ENCODE measurements around the gene NCOR1. TPM values are rescaled to one million over a fixed set of nuclear protein-coding genes. Genes with fewer than 3 reads are reported as not detected.

Gene NCOR1
- total RNA-seq, 1 experiment from 2014 or later = 124 TPM

DNA sequence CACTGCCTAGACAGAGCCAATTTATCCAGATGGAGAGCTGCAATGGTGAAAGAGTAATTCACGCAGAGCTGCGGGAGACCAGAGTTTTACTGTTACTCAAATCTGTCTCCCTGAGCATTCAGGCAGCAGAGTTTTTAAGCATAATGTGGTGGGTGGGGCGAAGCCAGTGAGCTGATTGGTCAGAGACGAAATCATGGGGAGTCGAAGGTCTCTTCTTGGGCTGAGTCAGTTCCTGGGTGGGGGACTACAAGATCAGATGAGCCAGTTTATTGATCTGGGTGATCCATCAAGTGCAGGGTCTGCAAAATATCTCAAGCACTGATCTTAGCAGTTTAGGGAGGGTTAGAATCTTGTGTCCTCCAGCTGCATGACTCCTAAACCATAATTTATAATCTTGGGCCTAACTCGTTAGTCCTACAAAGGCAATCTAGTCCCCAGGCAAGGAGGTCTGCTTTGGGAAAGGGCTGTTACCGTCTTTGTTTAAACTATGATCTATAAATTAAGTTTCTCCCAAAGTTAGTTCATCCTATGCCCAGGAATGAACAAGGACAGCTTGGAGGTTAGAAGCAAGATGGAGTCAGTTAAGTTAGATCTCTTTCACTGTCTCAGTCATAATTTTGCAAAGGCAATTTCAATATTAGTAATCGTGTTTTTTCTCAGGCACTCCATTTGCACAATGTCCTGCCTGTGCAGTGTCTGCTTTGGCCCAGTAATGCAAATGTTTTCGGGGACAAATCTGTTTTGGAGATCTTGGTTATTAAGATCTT is 28.6 kb upstream of the NCOR1 start (continued):
- TF ChIP-seq, protein P1, sequence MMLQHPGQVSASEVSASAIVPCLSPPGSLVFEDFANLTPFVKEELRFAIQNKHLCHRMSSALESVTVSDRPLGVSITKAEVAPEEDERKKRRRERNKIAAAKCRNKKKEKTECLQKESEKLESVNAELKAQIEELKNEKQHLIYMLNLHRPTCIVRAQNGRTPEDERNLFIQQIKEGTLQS (CRISPR knock-in tag; conservative IDR thresholded peaks at IDR 0.05) = no peak
- TF ChIP-seq USF1 (CRISPR knock-in tag; IDR thresholded peaks at IDR 0.05) = no peak
- TF ChIP-seq FOXJ3 (CRISPR knock-in tag; IDR thresholded peaks at IDR 0.05; ENCODE audit: borderline replicate concordance) = no peak
- TF ChIP-seq CREM (CRISPR knock-in tag; IDR thresholded peaks at IDR 0.05) = no peak
- no peak for TF ChIP-seq JAZF1 (CRISPR knock-in tag; IDR thresholded peaks at IDR 0.05)

DNA sequence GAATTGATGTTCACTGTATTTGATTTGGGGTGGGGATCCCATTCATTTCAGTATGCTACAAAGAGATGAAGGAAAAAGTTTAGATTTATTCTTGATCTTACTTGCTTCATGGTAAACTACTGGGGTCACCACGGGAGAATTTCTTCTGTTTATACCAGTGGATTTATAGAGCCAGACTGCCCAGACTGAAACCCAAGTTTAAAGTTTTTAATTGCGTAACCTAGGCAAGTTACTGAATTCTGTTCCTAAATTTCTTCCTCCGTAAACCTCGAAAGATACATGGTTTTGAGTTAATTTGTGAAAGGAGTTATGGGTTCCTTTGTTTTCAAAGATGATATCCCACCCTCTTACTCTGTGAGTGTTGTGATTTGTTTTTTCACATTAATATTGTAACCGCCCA is 28.1 kb upstream of the NCOR1 start:
- DNase-seq (ENCODE audit: low spot score) = no peak
- Mint-ChIP-seq H3K27ac (peak overlapping the region; percentile 79), H3K4me1 (peaks cover 12% of the 10 kb centered on the region), H3K9me3 (0 out of 2 replicates have a peak, but pooled peaks cover 3% of the 10 kb centered on the region), H3K27me3 (ENCODE audit: low read depth) (no peaks in the 10 kb centered on the region), H3K36me3 (peaks cover 4% of the 10 kb centered on the region), H3K4me3 (no peak overlapping the region)
- POLR2A ChIA-PET = no interaction called here
- TF ChIP-seq ZNF121 (CRISPR knock-in tag; IDR thresholded peaks at IDR 0.05) = no peak
- TF ChIP-seq, protein P2, sequence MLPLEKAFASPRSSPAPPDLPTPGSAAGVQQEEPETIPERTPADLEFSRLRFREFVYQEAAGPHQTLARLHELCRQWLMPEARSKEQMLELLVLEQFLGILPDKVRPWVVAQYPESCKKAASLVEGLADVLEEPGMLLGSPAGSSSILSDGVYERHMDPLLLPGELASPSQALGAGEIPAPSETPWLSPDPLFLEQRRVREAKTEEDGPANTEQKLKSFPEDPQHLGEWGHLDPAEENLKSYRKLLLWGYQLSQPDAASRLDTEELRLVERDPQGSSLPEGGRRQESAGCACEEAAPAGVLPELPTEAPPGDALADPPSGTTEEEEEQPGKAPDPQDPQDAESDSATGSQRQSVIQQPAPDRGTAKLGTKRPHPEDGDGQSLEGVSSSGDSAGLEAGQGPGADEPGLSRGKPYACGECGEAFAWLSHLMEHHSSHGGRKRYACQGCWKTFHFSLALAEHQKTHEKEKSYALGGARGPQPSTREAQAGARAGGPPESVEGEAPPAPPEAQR (CRISPR knock-in tag; IDR thresholded peaks at IDR 0.05) = no peak
- TF ChIP-seq, protein P3, sequence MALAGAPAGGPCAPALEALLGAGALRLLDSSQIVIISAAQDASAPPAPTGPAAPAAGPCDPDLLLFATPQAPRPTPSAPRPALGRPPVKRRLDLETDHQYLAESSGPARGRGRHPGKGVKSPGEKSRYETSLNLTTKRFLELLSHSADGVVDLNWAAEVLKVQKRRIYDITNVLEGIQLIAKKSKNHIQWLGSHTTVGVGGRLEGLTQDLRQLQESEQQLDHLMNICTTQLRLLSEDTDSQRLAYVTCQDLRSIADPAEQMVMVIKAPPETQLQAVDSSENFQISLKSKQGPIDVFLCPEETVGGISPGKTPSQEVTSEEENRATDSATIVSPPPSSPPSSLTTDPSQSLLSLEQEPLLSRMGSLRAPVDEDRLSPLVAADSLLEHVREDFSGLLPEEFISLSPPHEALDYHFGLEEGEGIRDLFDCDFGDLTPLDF (CRISPR knock-in tag; IDR thresholded peaks at IDR 0.05) = no peak
- no peak for TF ChIP-seq GRHL2 (CRISPR knock-in tag; IDR thresholded peaks at IDR 0.05; ENCODE audit: insufficient replicate concordance, severe bottlenecking)
- no peak for TF ChIP-seq MXD4 (CRISPR knock-in tag; IDR thresholded peaks at IDR 0.05; ENCODE audit: borderline replicate concordance)
- no peak for TF ChIP-seq RELA (CRISPR knock-in tag; IDR thresholded peaks at IDR 0.05; ENCODE audit: borderline replicate concordance)
- no peak for TF ChIP-seq SP1 (CRISPR knock-in tag; conservative IDR thresholded peaks at IDR 0.05)
- TF ChIP-seq, protein P4, sequence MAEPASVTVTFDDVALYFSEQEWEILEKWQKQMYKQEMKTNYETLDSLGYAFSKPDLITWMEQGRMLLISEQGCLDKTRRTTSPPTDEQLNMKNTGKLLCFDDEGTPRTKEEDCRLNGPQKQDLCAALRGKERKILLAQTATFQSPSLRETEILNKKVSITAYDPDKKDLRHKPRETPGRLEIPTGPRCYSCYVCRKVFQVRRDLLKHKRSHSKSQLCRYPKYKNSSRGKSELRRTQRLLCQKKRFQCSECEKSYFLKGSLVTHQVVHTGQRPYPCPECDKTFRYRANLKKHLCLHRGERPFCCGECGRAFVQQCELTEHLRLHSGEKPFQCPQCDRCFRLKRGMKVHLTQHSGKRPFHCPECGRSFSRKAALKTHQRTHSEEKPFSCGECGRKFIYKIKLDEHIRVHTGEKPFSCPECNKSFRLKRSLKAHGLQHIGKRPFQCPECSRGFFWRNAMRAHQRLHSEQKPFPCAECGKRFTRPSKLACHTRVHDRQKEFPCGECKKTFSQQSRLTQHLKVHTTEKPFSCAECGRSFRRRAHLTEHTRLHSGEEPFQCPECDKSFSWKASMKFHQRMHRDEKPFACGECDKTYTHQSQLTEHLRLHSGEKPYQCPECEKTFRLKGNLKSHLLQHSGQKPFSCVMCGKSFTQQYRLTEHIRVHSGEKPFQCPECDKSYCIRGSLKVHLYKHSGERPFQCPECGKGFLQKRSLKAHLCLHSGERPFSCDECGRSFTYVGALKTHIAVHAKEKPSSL (CRISPR knock-in tag; conservative IDR thresholded peaks at IDR 0.05) = no peak
- CTCF ChIA-PET = interaction anchor here (1.9 kb wide), 1 partner anchor 43 kb away, joined by 5 read pairs; no protein-coding TSS in a partner anchor
- ATAC-seq = no peak

GRCh38 chr17:16241906-16242399 is 26.6 kb upstream of the NCOR1 start:
- ChIA-PET CTCF (no interaction called here), POLR2A (no interaction called here)
- no peak for DNase-seq (ENCODE audit: low spot score)
- H3K27me3 Mint-ChIP-seq (ENCODE audit: low read depth) = no peaks in the 10 kb centered on the region
- H3K9me3 Mint-ChIP-seq = 0 out of 2 replicates have a peak, but pooled peaks cover 1% of the 10 kb centered on the region
- H3K36me3 Mint-ChIP-seq = peaks cover 2% of the 10 kb centered on the region
- H3K27ac Mint-ChIP-seq = no peak overlapping the region
- no peak overlapping the region for H3K4me3 Mint-ChIP-seq
- ATAC-seq = no peak
- H3K4me1 Mint-ChIP-seq = peaks cover 12% of the 10 kb centered on the region
- no peak for TF ChIP-seq SMAD3 (CRISPR knock-in tag; IDR thresholded peaks at IDR 0.05; ENCODE audit: borderline replicate concordance)
- TF ChIP-seq, protein P5, sequence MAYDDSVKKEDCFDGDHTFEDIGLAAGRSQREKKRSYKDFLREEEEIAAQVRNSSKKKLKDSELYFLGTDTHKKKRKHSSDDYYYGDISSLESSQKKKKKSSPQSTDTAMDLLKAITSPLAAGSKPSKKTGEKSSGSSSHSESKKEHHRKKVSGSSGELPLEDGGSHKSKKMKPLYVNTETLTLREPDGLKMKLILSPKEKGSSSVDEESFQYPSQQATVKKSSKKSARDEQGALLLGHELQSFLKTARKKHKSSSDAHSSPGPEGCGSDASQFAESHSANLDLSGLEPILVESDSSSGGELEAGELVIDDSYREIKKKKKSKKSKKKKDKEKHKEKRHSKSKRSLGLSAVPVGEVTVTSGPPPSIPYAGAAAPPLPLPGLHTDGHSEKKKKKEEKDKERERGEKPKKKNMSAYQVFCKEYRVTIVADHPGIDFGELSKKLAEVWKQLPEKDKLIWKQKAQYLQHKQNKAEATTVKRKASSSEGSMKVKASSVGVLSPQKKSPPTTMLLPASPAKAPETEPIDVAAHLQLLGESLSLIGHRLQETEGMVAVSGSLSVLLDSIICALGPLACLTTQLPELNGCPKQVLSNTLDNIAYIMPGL (CRISPR knock-in tag; IDR thresholded peaks at IDR 0.05) = no peak
- TF ChIP-seq, protein P1 (CRISPR knock-in tag; conservative IDR thresholded peaks at IDR 0.05) = no peak
- no peak for TF ChIP-seq OVOL2 (CRISPR knock-in tag; IDR thresholded peaks at IDR 0.05; ENCODE audit: borderline replicate concordance)
- no peak for TF ChIP-seq ZBTB21 (CRISPR knock-in tag; IDR thresholded peaks at IDR 0.05; ENCODE audit: borderline replicate concordance)
- TF ChIP-seq NFE2L1 (CRISPR knock-in tag; IDR thresholded peaks at IDR 0.05) = no peak
- TF ChIP-seq ARID4B (CRISPR knock-in tag; IDR thresholded peaks at IDR 0.05; ENCODE audit: borderline replicate concordance) = no peak
- TF ChIP-seq FOXJ3 (CRISPR knock-in tag; IDR thresholded peaks at IDR 0.05; ENCODE audit: borderline replicate concordance) = no peak

All from WTC11 (cell line).